Neuronal stem cell (in vitro differentiated cells): ENCODE results near the gene FAM221B.
A peak's percentile ranks its signal among the peaks of the same experiment; 100 is the strongest.

Experiments used
- DNase-seq: peaks from one replicate; pipeline ENCODE4 v3.0.0-alpha.2; 2013; ENCODE audit warnings: low spot score
- H2AFZ ChIP-seq: one replicate; pipeline ENCODE4 v1.6.1; 2013; ENCODE audit warnings: mild to moderate bottlenecking, low read length, inconsistent platforms
- H2AK5ac ChIP-seq: 2 replicates; pipeline ENCODE4 v1.6.1; 2013; ENCODE audit warnings: low read depth, mild to moderate bottlenecking, inconsistent platforms, low read length, moderate library complexity, mixed read lengths
- H2BK120ac ChIP-seq: 2 replicates; pipeline ENCODE4 v1.6.1; 2013; ENCODE audit warnings: low read depth, mild to moderate bottlenecking, inconsistent platforms, low read length, moderate library complexity, mixed read lengths
- H2BK12ac ChIP-seq: one replicate; pipeline ENCODE4 v1.6.1; 2013; ENCODE audit warnings: low read length, inconsistent platforms
- H2BK15ac ChIP-seq: 2 replicates; pipeline ENCODE4 v1.6.1; 2013; ENCODE audit warnings: mild to moderate bottlenecking, low read length, inconsistent platforms, mixed read lengths
- H2BK5ac ChIP-seq: one replicate; pipeline ENCODE4 v1.6.1; 2013; ENCODE audit warnings: inconsistent platforms, mild to moderate bottlenecking, low read length, moderate library complexity
- H3K14ac ChIP-seq: one replicate; pipeline ENCODE4 v1.6.1; 2013; ENCODE audit warnings: low read length, inconsistent platforms
- H3K18ac ChIP-seq: 2 replicates; pipeline ENCODE4 v1.6.1; 2013; ENCODE audit warnings: low read length, inconsistent platforms
- H3K23ac ChIP-seq: 2 replicates; pipeline ENCODE4 v1.6.1; 2013; ENCODE audit warnings: low read depth, mild to moderate bottlenecking, mixed read lengths, low read length, inconsistent platforms; ENCODE audit not compliant: poor library complexity
- H3K27ac ChIP-seq: replicated peaks from 3 replicates; pipeline ENCODE4 v1.5.1; 2013; ENCODE audit warnings: low read length, inconsistent platforms
- H3K27me3 ChIP-seq, 3 experiments: 2 replicates each; pipeline ENCODE4 v1.6.1; 2013; ENCODE audit warnings: low read length in 3 of 3, mild to moderate bottlenecking in 2 of 3, inconsistent platforms in 1 of 3, low read depth in 1 of 3, mixed read lengths in 1 of 3, moderate library complexity in 1 of 3; ENCODE audit not compliant: control insufficient read depth in 3 of 3, insufficient read depth in 3 of 3
- H3K36me3 ChIP-seq, 2 donors: replicated peaks in 1 of 2; 2 replicates each; pipeline ENCODE4 v1.6.1; 2013; ENCODE audit warnings: low read length in 2 of 2; ENCODE audit not compliant: control insufficient read depth in 2 of 2, insufficient read depth in 2 of 2
- H3K4ac ChIP-seq: 2 replicates; pipeline ENCODE4 v1.6.1; 2013; ENCODE audit warnings: inconsistent platforms, mild to moderate bottlenecking, low read length, moderate library complexity
- H3K4me1 ChIP-seq, 2 donors: 1 replicate in 1 of 2; 2 replicates in 1 of 2; pipeline ENCODE4 v1.6.1; 2013; ENCODE audit warnings: low read length in 2 of 2, low read depth in 1 of 2; ENCODE audit not compliant: control insufficient read depth in 2 of 2, insufficient read depth in 1 of 2
- H3K4me2 ChIP-seq: one replicate; pipeline ENCODE4 v1.6.1; 2013; ENCODE audit warnings: mild to moderate bottlenecking, low read length, inconsistent platforms; ENCODE audit not compliant: insufficient read depth, poor library complexity, severe bottlenecking
- H3K4me3 ChIP-seq, 2 donors: 2 replicates each; pipeline ENCODE4 v1.5.1; 2013; ENCODE audit warnings: low read length in 2 of 2, mild to moderate bottlenecking in 2 of 2, inconsistent platforms in 1 of 2, moderate library complexity in 1 of 2
- H3K79me1 ChIP-seq: one replicate; pipeline ENCODE4 v1.6.1; 2013; ENCODE audit warnings: low read depth, mild to moderate bottlenecking, inconsistent platforms, low read length, moderate library complexity
- H3K9ac ChIP-seq: one replicate; pipeline ENCODE4 v1.6.1; 2013; ENCODE audit warnings: mild to moderate bottlenecking, low read depth, low read length, inconsistent platforms; ENCODE audit not compliant: poor library complexity
- H3K9me3 ChIP-seq, 2 donors: replicated peaks in 1 of 2; 2 replicates each; pipeline versions ENCODE3 to v1.6.1; 2013; ENCODE audit warnings: low read length in 2 of 2, mild to moderate bottlenecking in 2 of 2, inconsistent platforms in 1 of 2, low read depth in 1 of 2, mixed read lengths in 1 of 2, moderate library complexity in 1 of 2; ENCODE audit not compliant: control insufficient read depth in 2 of 2, insufficient read depth in 1 of 2
- H4K8ac ChIP-seq: one replicate; pipeline ENCODE4 v1.6.1; 2013; ENCODE audit warnings: low read depth, mild to moderate bottlenecking, inconsistent platforms, low read length, moderate library complexity
- H4K91ac ChIP-seq: one replicate; pipeline ENCODE4 v1.6.1; 2013; ENCODE audit warnings: low read length, low read depth, mild to moderate bottlenecking, inconsistent platforms; ENCODE audit not compliant: poor library complexity
- WGBS, 2 donors: extraction: QIAGEN DNeasy Blood & Tissue Kit; methylation state at CpG; one replicate each; pipeline ENCODE4 v1.1.7; 2013; ENCODE audit warnings: missing lambda C conversion rate in 2 of 2, mixed read lengths in 1 of 2; ENCODE audit not compliant: insufficient read length in 2 of 2, insufficient replicate concordance in 1 of 2; ENCODE audit errors: extremely low coverage in 2 of 2; 5-methylcytosine and 5-hydroxymethylcytosine counted together

FAM221B gene

DNA sequence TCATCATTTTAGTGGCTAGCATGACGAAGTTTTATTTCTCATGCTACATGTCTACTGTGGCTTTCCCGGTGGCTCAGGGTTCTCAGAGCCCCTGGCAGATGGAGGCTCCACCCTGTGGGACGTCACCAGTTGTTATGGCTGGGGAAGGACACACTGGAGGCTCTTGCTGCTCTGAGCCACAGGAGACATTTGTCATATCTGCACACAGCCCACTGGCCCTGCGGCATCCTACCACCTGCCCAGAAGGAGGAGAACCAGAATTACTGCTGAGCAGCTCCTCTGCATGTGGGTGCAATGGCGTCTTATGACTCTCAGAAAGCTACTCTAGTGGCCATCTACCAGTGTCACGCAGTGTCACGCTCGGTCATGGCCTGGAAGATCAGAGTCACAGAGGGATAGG is 35.1 kb upstream of the FAM221B start:
- H3K18ac ChIP-seq, result no peak overlapping the region
- no peak overlapping the region for H3K23ac ChIP-seq
- H3K4me2 ChIP-seq, result no peak overlapping the region
- H3K9ac ChIP-seq, result no peak overlapping the region
- no peak overlapping the region for H2BK5ac ChIP-seq
- H3K36me3 ChIP-seq, result no peaks in the 10 kb centered on the region
- H4K91ac ChIP-seq, result no peak overlapping the region
- no peak overlapping the region for H3K14ac ChIP-seq
- no peak overlapping the region for H2BK120ac ChIP-seq
- H2AFZ ChIP-seq, result no peak overlapping the region
- H2AK5ac ChIP-seq, result no peak overlapping the region
- no peak overlapping the region for H3K4ac ChIP-seq
- no peak overlapping the region for H4K8ac ChIP-seq
- no peak for DNase-seq
- no peak overlapping the region for H2BK12ac ChIP-seq
- H3K9me3 ChIP-seq, result no peaks in the 10 kb centered on the region
- no peak overlapping the region for H3K27ac ChIP-seq
- no peak overlapping the region for H3K4me3 ChIP-seq
- peaks cover 0 to 7% of the 10 kb centered on the region in 2 donors for H3K4me1 ChIP-seq
- H3K79me1 ChIP-seq, result no peaks in the 10 kb centered on the region
- no peak overlapping the region for H2BK15ac ChIP-seq
- H3K27me3 ChIP-seq, result peaks cover 0 to 11% (median 0%) of the 10 kb centered on the region in 3 experiments
- no CpG with 5 or more reads among the region's 8 CpGs for WGBS, 2 donors

GRCh38 chr9:35862328-35862727 is 33.8 kb upstream of the FAM221B start:
- Histone ChIP-seq H3K36me3 (no peaks in the 10 kb centered on the region), H2BK120ac (no peak overlapping the region)

DNA sequence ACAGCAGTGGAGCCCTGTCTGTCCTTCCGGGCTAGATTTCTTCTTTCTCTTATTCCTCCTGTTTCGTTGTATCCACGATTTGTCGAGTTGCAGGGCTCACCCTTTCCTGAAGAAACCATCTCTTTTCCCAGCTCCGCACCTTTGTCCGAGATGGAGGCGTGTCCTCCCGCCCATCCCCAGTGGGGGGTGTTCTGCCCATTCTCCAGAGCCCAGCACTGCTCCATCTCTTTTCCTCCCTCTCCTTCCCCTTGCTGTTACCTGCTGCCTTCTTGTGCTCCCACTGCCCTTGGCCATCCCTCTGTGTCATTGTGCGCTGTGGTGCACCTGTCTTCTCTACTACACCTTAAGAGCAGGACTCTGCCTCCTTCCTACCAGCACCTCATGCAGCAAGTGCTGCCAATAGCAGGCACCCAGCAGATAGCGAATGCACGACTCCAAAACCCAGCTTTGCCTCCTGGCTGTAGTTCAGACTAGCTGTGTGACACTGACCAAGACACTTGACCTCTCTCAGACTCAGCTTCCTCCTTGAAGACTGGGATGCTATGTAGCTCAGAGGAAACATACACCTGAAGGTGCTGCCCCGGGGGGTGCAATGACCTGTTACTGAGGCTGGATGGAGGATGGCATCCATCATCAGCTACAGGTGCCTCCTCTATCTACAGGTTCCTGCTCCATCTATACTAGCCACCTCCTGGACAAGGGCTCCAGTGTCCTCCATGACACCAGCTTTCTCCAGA is 32.8 kb upstream of the FAM221B start:
- Histone ChIP-seq H3K14ac (no peak overlapping the region), H3K4me2 (no peak overlapping the region), H3K27ac (no peak overlapping the region), H3K9me3 (no peaks in the 10 kb centered on the region), H3K4me3 (peak overlapping the region in 1 of 2 donors; percentile 15), H4K8ac (no peak overlapping the region), H2AK5ac (no peak overlapping the region), H3K9ac (peak overlapping the region; percentile 6), H2BK12ac (no peak overlapping the region), H3K4me1 (peaks cover 0 to 8% of the 10 kb centered on the region in 2 donors), H3K27me3 (peaks cover 0 to 11% (median 0%) of the 10 kb centered on the region in 3 experiments), H2BK120ac (no peak overlapping the region), H3K4ac (peak overlapping the region; percentile 38), H3K36me3 (no peaks in the 10 kb centered on the region), H3K18ac (no peak overlapping the region), H4K91ac (no peak overlapping the region), H2BK15ac (no peak overlapping the region), H3K23ac (peak overlapping the region; percentile 47), H2BK5ac (no peak overlapping the region), H2AFZ (no peak overlapping the region), H3K79me1 (no peaks in the 10 kb centered on the region)
- DNase-seq, result no peak
- no CpG with 5 or more reads among the region's 12 CpGs for WGBS, 2 donors

More at GRCh38 chr9:35862328-35862727, 33.8 kb upstream of the FAM221B start:
- H3K14ac ChIP-seq, result no peak overlapping the region
- no peak overlapping the region for H4K8ac ChIP-seq
- H3K27ac ChIP-seq, result no peak overlapping the region
- no peak overlapping the region for H3K4ac ChIP-seq
- no peak overlapping the region for H2AFZ ChIP-seq
- no peak overlapping the region for H2AK5ac ChIP-seq
- no peak overlapping the region for H2BK5ac ChIP-seq
- no peak overlapping the region for H2BK12ac ChIP-seq
- no peaks in the 10 kb centered on the region for H3K79me1 ChIP-seq
- no peak overlapping the region for H3K4me2 ChIP-seq
- H3K23ac ChIP-seq, result no peak overlapping the region
- no peak for DNase-seq
- WGBS, 2 donors, result no CpG with 5 or more reads among the region's 4 CpGs
- H3K4me3 ChIP-seq, result no peak overlapping the region
- H3K9ac ChIP-seq, result no peak overlapping the region
- H3K4me1 ChIP-seq, result peaks cover 0 to 8% of the 10 kb centered on the region in 2 donors
- peaks cover 0 to 11% (median 0%) of the 10 kb centered on the region in 3 experiments for H3K27me3 ChIP-seq
- no peaks in the 10 kb centered on the region for H3K9me3 ChIP-seq
- no peak overlapping the region for H3K18ac ChIP-seq
- H2BK15ac ChIP-seq, result no peak overlapping the region
- no peak overlapping the region for H4K91ac ChIP-seq

DNA sequence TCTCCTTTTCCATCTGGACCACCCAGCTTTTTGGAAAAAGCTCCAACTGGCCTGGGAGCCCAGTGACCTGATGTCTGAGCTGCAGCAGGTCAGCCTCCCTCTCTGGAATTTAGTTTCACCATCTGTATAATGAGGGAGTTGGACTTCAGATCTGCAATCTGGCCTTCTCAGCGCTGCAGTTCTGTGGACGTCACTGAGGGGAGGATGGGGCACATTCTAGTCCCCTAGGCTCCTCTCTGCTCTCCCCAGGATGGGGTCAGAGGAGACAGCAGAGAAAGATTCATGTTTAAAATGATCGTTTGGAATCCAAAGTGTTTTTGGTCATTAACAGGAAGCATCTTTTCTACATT is 31.4 kb upstream of the FAM221B start:
- Histone ChIP-seq H3K4me2 (no peak overlapping the region), H4K8ac (no peak overlapping the region), H3K14ac (no peak overlapping the region), H3K9me3 (no peaks in the 10 kb centered on the region), H3K27me3 (peaks cover 0 to 11% (median 0%) of the 10 kb centered on the region in 3 experiments), H3K36me3 (no peaks in the 10 kb centered on the region), H3K4me3 (no peak overlapping the region), H2BK12ac (no peak overlapping the region), H3K4me1 (peaks cover 0 to 10% of the 10 kb centered on the region in 2 donors), H2AFZ (no peak overlapping the region), H2BK5ac (no peak overlapping the region), H3K4ac (no peak overlapping the region), H2BK15ac (no peak overlapping the region), H3K23ac (no peak overlapping the region), H2BK120ac (no peak overlapping the region), H4K91ac (no peak overlapping the region), H3K79me1 (no peaks in the 10 kb centered on the region), H3K9ac (no peak overlapping the region), H2AK5ac (no peak overlapping the region), H3K27ac (no peak overlapping the region), H3K18ac (no peak overlapping the region)
- no CpG with 5 or more reads among the region's 3 CpGs for WGBS, 2 donors
- no peak for DNase-seq
